OCI-LY1 (cell line): Measurements from ENCODE around the gene PRKCZ.

Experiments used
- CTCF ChIP-seq: fragments of 200-600 bp; sonication (generic), shearing (Covaris generic); IDR thresholded peaks from 2 replicates; pipeline ENCODE4 v1.5.1; 2017; ENCODE audit warnings: mild to moderate bottlenecking, antibody characterized with exemption, low read length, moderate library complexity, mixed read lengths
- EZH2 ChIP-seq: fragments of 200-600 bp; sonication (generic), shearing (Covaris generic); IDR thresholded peaks from 2 replicates; pipeline ENCODE4 v1.8.0; 2017; ENCODE audit warnings: borderline replicate concordance, mixed run types, mild to moderate bottlenecking, antibody characterized with exemption, low read length, moderate library complexity, mixed read lengths

- TF ChIP-seq EZH2 (no peak), CTCF (no peak)
Observed at GRCh38 chr1:2027961-2028583, 22.1 kb upstream of the PRKCZ start.
